ENCODE data around the gene SULT1A2. TPM values are rescaled to one million over a fixed set of nuclear protein-coding genes. Genes with fewer than 3 reads are reported as not detected.
"Not testable (repeated sequence)": the region's sequence is repeated elsewhere in the genome, so short reads cannot be mapped to it uniquely, and the experiment has no call there.

The SULT1A2 gene
- total and polyA plus RNA-seq, 5 donors from 2014 or later: 0.39 TPM; not detected in 4

GRCh38 chr16:28622532-28623171, 25.8 kb upstream of the SULT1A2 start:
- peak overlapping the region; percentile 32 to 86 (median 67) for H3K27ac Mint-ChIP-seq
- H3K4me3 ChIP-seq (ENCODE audit: low read depth, low read length); H3K9me3 Mint-ChIP-seq; H3K36me3 Mint-ChIP-seq; H3K27ac ChIP-seq (ENCODE audit: insufficient read depth, low read length, poor library complexity, severe bottlenecking); DNase-seq; H3K27me3 Mint-ChIP-seq; H3K9me3 ChIP-seq (ENCODE audit: control insufficient read depth in 2 of 2, low read length in 2 of 2); ATAC-seq (ENCODE audit: low read depth in 2 of 2); H3K27me3 ChIP-seq (ENCODE audit: control insufficient read depth, insufficient read depth, low read length); H3K36me3 ChIP-seq (ENCODE audit: control insufficient read depth, insufficient read depth, low read length): not testable (repeated sequence)
- H3K4me1 ChIP-seq (ENCODE audit: control insufficient read depth, insufficient read depth, low read length, poor library complexity, severe bottlenecking): peaks cover 10% of the 10 kb centered on the region
- peaks cover 7 to 30% (median 18%) of the 10 kb centered on the region in 4 donors for H3K4me1 Mint-ChIP-seq
- H3K4me3 Mint-ChIP-seq: peak overlapping the region; percentile 70 to 93 (median 86)

DNA sequence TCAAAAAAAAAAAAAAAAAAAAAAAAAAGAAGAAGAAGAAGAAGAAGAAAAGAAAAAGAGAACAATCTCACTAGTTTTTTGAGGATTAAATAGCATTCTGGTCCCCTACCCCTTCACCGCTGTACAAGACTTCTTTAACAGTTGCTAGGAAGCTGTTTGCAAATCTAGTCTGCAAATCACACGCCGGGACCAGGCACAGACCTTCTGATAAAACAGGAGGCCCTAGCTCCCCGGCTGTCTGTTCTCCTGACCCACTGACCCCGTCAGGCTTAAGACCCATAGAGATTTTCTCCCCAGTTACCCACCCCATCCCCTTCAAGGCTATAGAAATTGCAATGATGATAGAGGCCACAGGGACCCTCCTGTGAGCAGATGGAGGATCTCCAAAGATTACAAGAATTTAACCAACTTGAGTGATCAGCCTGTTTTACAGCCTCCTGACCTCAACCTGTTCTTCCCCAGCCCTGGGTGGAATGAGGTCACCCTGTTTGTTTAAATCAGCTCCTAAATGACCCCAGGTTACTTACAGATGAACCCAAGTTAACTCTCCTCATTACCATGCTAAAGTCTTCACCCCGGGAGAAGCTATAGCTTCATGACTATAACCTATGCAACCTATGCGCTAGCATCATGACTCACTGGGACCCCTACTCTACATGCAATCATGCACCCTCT, 24.8 kb upstream of the SULT1A2 start:
- ATAC-seq (ENCODE audit: low read depth in 2 of 2): no peak

DNA sequence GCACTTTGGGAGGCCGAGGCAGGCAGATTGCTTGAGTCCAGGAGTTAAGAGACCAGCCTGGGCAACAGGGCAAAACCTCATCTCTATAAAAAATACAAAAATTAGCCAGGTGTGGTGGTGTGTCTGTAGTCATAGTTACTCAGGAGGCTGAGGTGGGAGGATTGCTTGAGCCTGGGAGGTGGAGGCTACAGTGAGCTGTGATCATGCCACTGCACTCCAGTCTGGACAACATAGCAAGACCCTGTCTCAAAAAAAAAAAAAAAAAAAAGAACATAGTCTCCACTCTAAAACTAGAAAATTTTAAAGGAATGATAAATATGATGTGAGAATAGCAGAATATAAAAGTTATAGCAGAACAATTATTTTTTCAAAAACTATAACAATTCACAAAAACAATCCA, 23.5 kb upstream of the SULT1A2 start:
- H3K4me1 ChIP-seq (ENCODE audit: control insufficient read depth, insufficient read depth, low read length, poor library complexity, severe bottlenecking): peaks cover 10% of the 10 kb centered on the region
- not testable (repeated sequence) for H3K36me3 ChIP-seq (ENCODE audit: control insufficient read depth, insufficient read depth, low read length); H3K36me3 Mint-ChIP-seq; H3K27ac Mint-ChIP-seq; H3K4me3 ChIP-seq (ENCODE audit: low read depth, low read length); DNase-seq; H3K4me3 Mint-ChIP-seq; H3K27me3 ChIP-seq (ENCODE audit: control insufficient read depth, insufficient read depth, low read length); ATAC-seq (ENCODE audit: low read depth in 2 of 2); H3K9me3 Mint-ChIP-seq; H3K9me3 ChIP-seq (ENCODE audit: control insufficient read depth in 2 of 2, low read length in 2 of 2); H3K27ac ChIP-seq (ENCODE audit: insufficient read depth, low read length, poor library complexity, severe bottlenecking); H3K27me3 Mint-ChIP-seq
- peaks cover 9 to 33% (median 21%) of the 10 kb centered on the region in 4 donors for H3K4me1 Mint-ChIP-seq

More for the DNA sequence above, 24.8 kb upstream of the SULT1A2 start:
- Histone ChIP-seq H3K27ac (ENCODE audit: insufficient read depth, low read length, poor library complexity, severe bottlenecking) (no peak overlapping the region), H3K4me3 (ENCODE audit: low read depth, low read length) (no peak overlapping the region), H3K36me3 (ENCODE audit: control insufficient read depth, insufficient read depth, low read length) (no peaks in the 10 kb centered on the region), H3K4me1 (ENCODE audit: control insufficient read depth, insufficient read depth, low read length, poor library complexity, severe bottlenecking) (peaks cover 10% of the 10 kb centered on the region), H3K27me3 (ENCODE audit: control insufficient read depth, insufficient read depth, low read length) (no peaks in the 10 kb centered on the region), H3K9me3 (ENCODE audit: control insufficient read depth in 2 of 2, low read length in 2 of 2) (no peaks in the 10 kb centered on the region)
- H3K36me3 Mint-ChIP-seq: peaks cover 7% of the 10 kb centered on the region
- peaks cover 0 to 6% (median 0%) of the 10 kb centered on the region in 7 donors for H3K9me3 Mint-ChIP-seq
- peak overlapping the region; percentile 48 to 86 (median 49) for H3K27ac Mint-ChIP-seq
- peak overlapping the region; percentile 19 to 93 (median 86) for H3K4me3 Mint-ChIP-seq
- peaks cover 7 to 30% (median 18%) of the 10 kb centered on the region in 4 donors for H3K4me1 Mint-ChIP-seq
- H3K27me3 Mint-ChIP-seq: peaks cover 5% of the 10 kb centered on the region
- DNase-seq: no peak

GRCh38 chr16:28617874-28618273, 21.0 kb upstream of the SULT1A2 start:
- peaks cover 7% of the 10 kb centered on the region for H3K36me3 Mint-ChIP-seq
- no peak overlapping the region for H3K4me3 Mint-ChIP-seq
- no peak overlapping the region for H3K27ac ChIP-seq (ENCODE audit: insufficient read depth, low read length, poor library complexity, severe bottlenecking)
- ATAC-seq (ENCODE audit: low read depth in 2 of 2) (no peak), DNase-seq (no peak)
- no peaks in the 10 kb centered on the region for H3K36me3 ChIP-seq (ENCODE audit: control insufficient read depth, insufficient read depth, low read length)
- no peaks in the 10 kb centered on the region for H3K27me3 ChIP-seq (ENCODE audit: control insufficient read depth, insufficient read depth, low read length)
- no peaks in the 10 kb centered on the region for H3K9me3 Mint-ChIP-seq
- no peaks in the 10 kb centered on the region for H3K27me3 Mint-ChIP-seq
- H3K9me3 ChIP-seq (ENCODE audit: control insufficient read depth in 2 of 2, low read length in 2 of 2): no peaks in the 10 kb centered on the region
- peaks cover 10% of the 10 kb centered on the region for H3K4me1 ChIP-seq (ENCODE audit: control insufficient read depth, insufficient read depth, low read length, poor library complexity, severe bottlenecking)
- H3K27ac Mint-ChIP-seq: no peak overlapping the region
- H3K4me3 ChIP-seq (ENCODE audit: low read depth, low read length): no peak overlapping the region
- H3K4me1 Mint-ChIP-seq: peaks cover 9 to 26% (median 17%) of the 10 kb centered on the region in 4 donors

DNA sequence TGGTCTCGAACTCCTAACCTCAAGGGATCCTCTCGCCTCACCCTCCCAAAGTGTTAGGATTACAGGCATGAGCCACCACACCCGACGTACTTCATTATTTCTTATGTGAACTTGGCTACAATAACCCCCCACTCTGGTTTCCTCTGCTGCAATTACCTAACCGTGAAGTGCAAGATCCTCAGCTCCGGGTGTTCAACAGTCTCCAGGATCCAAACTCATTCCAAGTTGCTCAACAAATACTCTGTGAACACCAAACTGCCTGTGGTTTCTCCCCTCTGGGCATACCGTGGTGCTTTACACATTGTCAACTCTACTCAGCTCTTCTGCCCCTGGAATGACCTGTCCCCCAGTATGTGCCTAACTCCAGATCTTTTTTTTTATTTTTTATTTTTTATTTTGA, 19.8 kb upstream of the SULT1A2 start:
- H3K27ac Mint-ChIP-seq: peak overlapping the region in 1 of 3 donors; percentile 67
- Histone ChIP-seq H3K27ac (ENCODE audit: insufficient read depth, low read length, poor library complexity, severe bottlenecking) (no peak overlapping the region), H3K27me3 (ENCODE audit: control insufficient read depth, insufficient read depth, low read length) (no peaks in the 10 kb centered on the region), H3K9me3 (ENCODE audit: control insufficient read depth in 2 of 2, low read length in 2 of 2) (no peaks in the 10 kb centered on the region), H3K36me3 (ENCODE audit: control insufficient read depth, insufficient read depth, low read length) (no peaks in the 10 kb centered on the region), H3K4me3 (ENCODE audit: low read depth, low read length) (no peak overlapping the region), H3K4me1 (ENCODE audit: control insufficient read depth, insufficient read depth, low read length, poor library complexity, severe bottlenecking) (no peaks in the 10 kb centered on the region)
- ATAC-seq (ENCODE audit: low read depth in 2 of 2) (no peak), DNase-seq (no peak)
- peaks cover 7% of the 10 kb centered on the region for H3K36me3 Mint-ChIP-seq
- no peak overlapping the region for H3K4me3 Mint-ChIP-seq
- peaks cover 2 to 14% (median 8%) of the 10 kb centered on the region in 4 donors for H3K4me1 Mint-ChIP-seq
- no peaks in the 10 kb centered on the region for H3K27me3 Mint-ChIP-seq
- no peaks in the 10 kb centered on the region for H3K9me3 Mint-ChIP-seq

DNA sequence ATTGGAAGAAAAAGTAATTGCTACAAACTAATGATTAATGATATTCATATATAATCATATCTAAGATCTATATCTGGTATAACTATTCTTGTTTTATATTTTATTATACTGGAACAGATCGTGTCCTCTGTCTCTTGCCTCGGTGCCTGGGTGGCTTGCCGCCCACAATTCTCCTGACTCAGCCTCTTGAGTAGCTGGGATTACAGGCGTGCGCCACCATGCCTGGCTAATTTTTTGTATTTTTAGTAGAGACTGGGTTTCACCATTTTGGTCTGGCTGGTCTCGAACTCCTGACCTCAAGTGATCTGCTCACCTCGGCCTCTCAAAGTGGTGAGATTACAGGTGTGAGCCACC, 19.4 kb upstream of the SULT1A2 start:
- not testable (repeated sequence) for H3K27me3 Mint-ChIP-seq; H3K36me3 ChIP-seq (ENCODE audit: control insufficient read depth, insufficient read depth, low read length); H3K4me1 ChIP-seq (ENCODE audit: control insufficient read depth, insufficient read depth, low read length, poor library complexity, severe bottlenecking); H3K4me1 Mint-ChIP-seq; ATAC-seq (ENCODE audit: low read depth in 2 of 2); H3K4me3 ChIP-seq (ENCODE audit: low read depth, low read length); DNase-seq; H3K27me3 ChIP-seq (ENCODE audit: control insufficient read depth, insufficient read depth, low read length); H3K27ac ChIP-seq (ENCODE audit: insufficient read depth, low read length, poor library complexity, severe bottlenecking); H3K9me3 ChIP-seq (ENCODE audit: control insufficient read depth in 2 of 2, low read length in 2 of 2); H3K9me3 Mint-ChIP-seq; H3K4me3 Mint-ChIP-seq; H3K36me3 Mint-ChIP-seq
- peak overlapping the region in 1 of 3 donors; percentile 67 for H3K27ac Mint-ChIP-seq

GRCh38 chr16:28615486-28616223, 18.8 kb upstream of the SULT1A2 start:
- H3K27me3 ChIP-seq (ENCODE audit: control insufficient read depth, insufficient read depth, low read length); H3K27ac Mint-ChIP-seq; H3K36me3 ChIP-seq (ENCODE audit: control insufficient read depth, insufficient read depth, low read length); H3K4me3 ChIP-seq (ENCODE audit: low read depth, low read length); H3K27me3 Mint-ChIP-seq; H3K4me1 ChIP-seq (ENCODE audit: control insufficient read depth, insufficient read depth, low read length, poor library complexity, severe bottlenecking); H3K9me3 Mint-ChIP-seq; H3K27ac ChIP-seq (ENCODE audit: insufficient read depth, low read length, poor library complexity, severe bottlenecking); H3K36me3 Mint-ChIP-seq; H3K4me3 Mint-ChIP-seq; ATAC-seq (ENCODE audit: low read depth in 2 of 2); H3K9me3 ChIP-seq (ENCODE audit: control insufficient read depth in 2 of 2, low read length in 2 of 2): not testable (repeated sequence)
- H3K4me1 Mint-ChIP-seq: peaks cover 4 to 13% (median 7%) of the 10 kb centered on the region in 4 donors
- peak in 1 of 3 donors; percentile 16 for DNase-seq
